ENCODE measurements around the gene TSPAN18.

The TSPAN18 gene

GRCh38 chr11:44823006-44823405 lies 96.2 kb downstream of the TSPAN18 start:
- no peak for DNase-seq (ENCODE audit: low read depth)

- DNase-seq (ENCODE audit: low read depth) = no peak
These were observed 97.1 kb downstream of the TSPAN18 start for GRCh38 chr11:44823868-44824267.

DNA sequence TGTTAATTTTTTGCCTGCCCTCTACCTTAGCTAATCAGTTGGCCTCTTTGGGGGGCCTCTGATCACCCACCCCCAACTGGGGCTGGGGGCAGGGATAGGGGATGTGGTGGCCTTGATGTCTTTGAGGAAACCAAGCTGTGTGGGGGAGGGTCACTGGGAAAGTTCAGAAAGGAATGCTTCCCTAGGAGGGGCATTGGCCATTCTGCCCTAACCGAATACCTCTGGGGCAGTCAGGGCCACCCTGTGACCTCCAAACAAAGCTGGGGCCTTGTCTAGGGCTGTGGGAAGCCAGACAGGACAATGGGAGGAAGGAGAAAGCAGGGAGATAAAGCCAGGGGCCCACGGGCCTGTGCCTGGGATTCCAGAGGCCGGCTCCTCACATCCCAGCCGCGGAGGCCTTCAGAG lies 97.5 kb downstream of the TSPAN18 start:
- DNase-seq (ENCODE audit: low read depth) = no peak

DNA sequence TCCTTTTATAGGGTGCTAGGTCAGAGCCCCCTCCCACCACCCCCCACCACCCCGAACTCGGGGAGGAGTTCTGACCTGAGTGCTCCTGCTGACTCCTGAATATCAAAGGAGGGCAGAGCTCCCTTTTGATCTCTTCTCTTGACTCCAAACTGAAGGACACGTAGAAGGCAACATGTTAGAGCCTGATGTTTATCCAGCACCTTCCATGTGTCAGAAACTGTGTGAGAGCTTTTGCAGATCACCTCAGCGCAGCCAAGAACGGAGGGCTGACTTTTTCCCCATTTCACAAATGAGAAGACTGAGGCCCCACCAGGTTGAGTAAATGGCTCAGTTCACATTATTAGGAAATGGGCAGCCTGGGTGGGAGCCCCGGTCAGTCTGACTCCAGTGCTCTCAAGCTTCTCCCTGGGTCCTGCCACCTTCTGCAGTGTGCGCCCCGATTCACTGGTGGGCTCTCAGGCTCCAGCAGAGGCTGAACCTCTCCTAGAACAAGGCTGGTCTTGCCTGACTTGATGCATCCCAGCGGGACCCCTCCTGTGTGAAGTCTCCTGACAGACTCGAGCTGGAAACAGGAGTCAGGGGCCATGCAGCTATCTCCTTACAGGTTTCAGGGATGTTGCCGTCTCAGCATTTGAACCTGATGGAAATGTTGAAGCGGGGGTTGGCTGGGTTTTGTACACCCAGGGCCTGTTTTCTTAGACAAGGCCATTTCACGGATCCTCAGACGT lies 98.5 kb downstream of the TSPAN18 start:
- no peak for DNase-seq (ENCODE audit: low read depth)

GRCh38 chr11:44826922-44827643 lies 100.3 kb downstream of the TSPAN18 start:
- no peak for DNase-seq (ENCODE audit: low read depth)

DNA sequence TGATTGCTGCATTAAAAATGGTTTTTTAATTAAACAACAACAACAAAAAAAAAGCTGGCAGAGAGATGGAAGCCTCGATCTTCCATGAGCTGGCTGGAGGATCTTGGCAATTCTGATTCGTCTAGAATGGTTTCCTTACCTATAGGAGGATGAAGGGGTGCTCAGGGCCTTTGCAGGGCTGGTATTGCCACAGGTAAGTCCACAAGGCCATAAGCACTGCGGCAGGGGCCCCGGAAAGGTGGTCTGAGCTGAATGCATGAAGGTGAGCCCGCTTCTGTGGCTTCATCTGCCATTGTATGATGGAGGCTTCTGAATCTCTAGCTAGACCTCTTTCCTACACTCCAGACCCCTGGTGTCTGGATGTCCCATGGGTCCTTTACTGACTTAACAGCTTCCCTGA lies 101.5 kb downstream of the TSPAN18 start:
- DNase-seq (ENCODE audit: low read depth) = no peak

DNA sequence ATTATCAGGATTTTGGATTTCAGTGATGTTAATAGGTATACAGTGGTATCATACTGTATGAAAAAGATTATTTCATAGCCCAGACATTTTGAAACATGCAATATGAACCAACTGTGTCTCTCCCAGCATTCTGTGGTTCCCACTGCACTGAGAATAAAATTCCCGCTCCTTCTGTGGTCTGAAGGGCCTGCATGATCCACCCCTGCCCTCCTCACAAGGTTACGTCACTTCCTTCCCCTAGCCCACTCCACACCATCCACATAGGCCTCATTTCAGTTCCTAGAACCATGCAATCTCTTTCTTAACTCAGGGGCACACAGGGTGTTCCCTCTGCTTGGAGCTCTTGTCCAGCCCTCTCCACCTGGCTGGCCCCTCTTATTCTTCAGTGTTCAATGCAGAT lies 103.1 kb downstream of the TSPAN18 start:
- DNase-seq (ENCODE audit: low read depth) = no peak

- no peak for DNase-seq (ENCODE audit: low read depth)
These were observed 105.0 kb downstream of the TSPAN18 start for GRCh38 chr11:44831605-44832394.

GRCh38 chr11:44832452-44832851 lies 105.7 kb downstream of the TSPAN18 start:
- no peak for DNase-seq (ENCODE audit: low read depth)

GRCh38 chr11:44833221-44833876 lies 106.6 kb downstream of the TSPAN18 start:
- DNase-seq (ENCODE audit: low read depth) = no peak

- no peak for DNase-seq (ENCODE audit: low read depth)
These were observed 107.2 kb downstream of the TSPAN18 start for GRCh38 chr11:44833877-44834452.

DNA sequence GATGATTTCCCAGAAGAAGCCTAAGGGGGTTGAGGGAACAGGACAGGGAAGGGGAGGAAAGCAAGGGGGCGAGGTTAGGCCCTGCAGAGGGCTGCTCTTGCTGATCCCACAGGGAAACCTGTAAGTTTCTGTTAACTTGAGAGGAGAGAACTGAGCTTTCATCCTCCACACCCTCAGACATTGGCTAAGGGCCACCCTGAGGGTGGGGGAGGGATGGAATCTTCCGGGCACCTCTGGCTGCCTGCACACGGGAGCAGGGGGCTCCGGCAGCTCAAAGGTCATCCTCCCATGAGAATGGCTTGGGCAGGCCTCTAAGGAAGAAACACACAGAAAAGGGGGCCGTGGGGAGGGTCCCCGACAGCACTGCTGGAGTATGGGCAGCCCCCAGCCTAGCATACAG lies 108.1 kb downstream of the TSPAN18 start:
- no peak for DNase-seq (ENCODE audit: low read depth)

- no peak for DNase-seq (ENCODE audit: low read depth)
These were observed 108.5 kb downstream of the TSPAN18 start for GRCh38 chr11:44835296-44835695.

GRCh38 chr11:44835938-44836337 lies 109.2 kb downstream of the TSPAN18 start:
- no peak for DNase-seq (ENCODE audit: low read depth)

DNA sequence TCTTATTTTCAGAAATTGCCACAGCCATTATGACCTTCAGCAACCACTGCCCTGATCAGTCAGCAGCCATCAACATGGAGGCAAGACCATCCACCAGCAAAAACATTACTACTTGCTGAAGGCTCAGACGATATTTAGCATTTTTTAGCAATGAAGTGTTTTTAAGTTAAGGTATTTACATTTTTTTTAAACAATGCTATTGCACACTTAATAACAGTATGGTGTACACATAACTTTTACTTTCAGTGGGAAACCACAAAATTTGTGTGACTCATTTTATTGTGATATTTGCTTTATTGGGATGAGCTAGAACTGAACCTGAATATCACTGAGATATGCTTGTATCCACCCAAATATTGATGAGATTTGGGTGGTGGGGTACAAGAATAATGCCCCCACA lies 110.9 kb downstream of the TSPAN18 start:
- DNase-seq (ENCODE audit: low read depth) = no peak

- no peak for DNase-seq (ENCODE audit: low read depth)
These were observed 112.8 kb downstream of the TSPAN18 start for GRCh38 chr11:44839458-44840084.

DNA sequence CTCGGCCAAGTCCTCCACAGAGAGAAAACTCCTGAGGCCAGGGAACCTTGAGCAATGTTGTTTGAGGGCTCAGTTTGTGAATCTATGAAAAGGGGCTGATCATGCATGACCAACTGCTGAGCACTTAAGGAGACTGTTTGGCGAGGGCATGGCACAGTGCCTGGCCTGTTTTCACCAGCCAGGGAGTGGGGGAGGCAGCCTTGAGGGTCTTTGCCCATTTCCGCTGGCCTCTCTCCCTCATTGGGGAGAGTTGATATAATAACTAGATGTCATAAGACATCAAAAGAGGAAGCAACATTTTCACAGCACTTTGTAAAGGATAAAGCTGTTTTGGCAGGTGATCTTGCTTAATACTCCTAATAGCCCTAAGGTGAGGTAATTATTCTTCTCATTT lies 113.3 kb downstream of the TSPAN18 start:
- DNase-seq (ENCODE audit: low read depth) = no peak

- no peak for DNase-seq (ENCODE audit: low read depth)
These were observed 113.9 kb downstream of the TSPAN18 start for GRCh38 chr11:44840521-44841251.

GRCh38 chr11:44842220-44842619 lies 115.5 kb downstream of the TSPAN18 start:
- DNase-seq (ENCODE audit: low read depth) = no peak

DNA sequence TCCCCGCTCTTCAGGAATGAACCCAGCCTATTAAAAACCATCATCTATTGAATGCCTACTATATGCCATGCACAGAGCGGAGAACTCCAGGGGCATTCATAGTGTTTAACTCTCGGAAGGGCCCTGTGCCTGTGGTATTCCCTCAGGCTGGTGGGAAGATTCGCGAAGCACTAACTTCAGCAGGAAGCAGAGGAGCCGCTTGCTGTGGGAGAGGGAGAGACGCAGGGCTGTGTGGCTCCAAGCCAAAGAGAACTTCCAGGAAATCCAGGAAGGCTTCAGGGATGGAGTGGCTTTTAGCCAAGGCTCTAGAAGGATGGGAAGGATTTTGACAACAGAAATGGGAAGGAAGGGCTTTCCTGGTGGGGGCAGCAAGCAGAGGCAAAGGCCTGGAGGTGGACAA lies 120.1 kb downstream of the TSPAN18 start:
- no peak for DNase-seq (ENCODE audit: low read depth)

DNA sequence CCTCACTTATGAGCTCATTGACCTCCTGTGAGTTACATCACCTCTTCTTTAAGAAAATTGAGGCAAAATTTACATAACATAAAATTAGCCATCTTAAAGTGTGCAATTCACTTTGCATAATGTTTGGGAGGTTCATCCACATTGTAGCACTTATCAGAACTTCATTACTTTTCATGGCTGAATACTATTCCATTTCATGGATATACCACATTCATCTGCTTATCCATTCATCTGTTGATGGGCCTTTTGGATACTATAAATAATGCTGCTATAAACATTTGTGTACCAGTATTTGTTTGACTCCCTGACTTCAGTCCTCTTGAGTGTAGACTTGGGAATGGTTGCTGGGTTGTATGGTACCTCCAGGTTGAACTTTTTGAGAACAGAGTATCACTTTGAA lies 120.6 kb downstream of the TSPAN18 start:
- DNase-seq (ENCODE audit: low read depth) = no peak

Data from T follicular helper cell (primary cell).